ENCODE measurements around the gene YIPF3.

GRCh38 chr6:43523284-43523683 lies 6.6 kb upstream of the YIPF3 start:
- TF ChIP-seq POLR2A (IDR thresholded peaks at IDR 0.05) (no peak), EP300 (IDR thresholded peaks at IDR 0.05) (no peak), CTCF (IDR thresholded peaks at IDR 0.05) (no peak), POLR2AphosphoS5 (IDR thresholded peaks at IDR 0.05) (no peak)
